ENCODE measurements around the gene ZFP91.
A peak's percentile ranks its signal among the peaks of the same experiment; 100 is the strongest.

ZFP91 gene

GRCh38 chr11:58636587-58636986 lies 57.7 kb downstream of the ZFP91 start:
- no peak for DNase-seq

DNA sequence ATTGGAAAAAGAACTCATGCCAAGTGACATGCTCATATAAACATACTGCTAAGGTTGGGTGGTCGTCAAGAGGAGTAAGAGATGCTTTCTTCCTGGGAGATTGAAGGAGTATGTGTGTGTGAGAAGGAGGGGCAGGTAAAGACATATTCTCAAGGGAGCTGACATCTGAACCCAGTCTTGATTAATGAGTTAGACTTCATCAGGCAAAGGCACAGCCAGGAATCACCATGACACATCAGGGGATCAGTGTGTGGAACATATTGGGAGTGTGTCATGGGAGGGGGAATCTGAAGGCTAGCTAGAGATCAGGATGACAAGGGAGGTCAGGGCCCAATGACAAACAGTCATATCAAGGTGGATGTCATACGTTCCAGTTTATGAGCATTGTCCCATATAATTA lies 58.5 kb downstream of the ZFP91 start:
- no peak for DNase-seq

- no peak for DNase-seq
Observed at GRCh38 chr11:58639103-58639502, 60.2 kb downstream of the ZFP91 start.

DNA sequence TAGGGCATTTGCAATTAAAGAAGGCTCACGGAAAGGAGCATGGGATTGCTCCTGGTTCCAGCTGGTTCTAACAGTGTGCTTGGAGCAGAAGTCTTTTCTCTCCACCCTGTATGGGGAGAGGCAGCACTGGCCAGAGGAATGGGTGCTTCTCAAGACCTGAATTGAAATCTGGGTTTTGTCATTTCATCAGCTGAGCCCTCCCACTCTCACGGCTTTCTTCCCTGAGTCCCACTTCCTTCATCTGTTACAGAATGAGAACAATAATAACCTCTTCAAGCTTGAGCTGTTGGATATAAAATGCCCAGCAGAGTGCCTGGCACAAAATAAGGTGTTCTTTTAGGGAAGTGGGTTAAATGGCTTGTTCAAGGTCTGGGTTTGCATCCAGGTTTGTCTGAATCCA lies 60.8 kb downstream of the ZFP91 start:
- no peak for DNase-seq

GRCh38 chr11:58640386-58641023 lies 61.6 kb downstream of the ZFP91 start:
- DNase-seq, result no peak

- DNase-seq, result no peak
Observed at GRCh38 chr11:58641341-58641740, 62.5 kb downstream of the ZFP91 start.

- no peak for DNase-seq
Observed at GRCh38 chr11:58641803-58642581, 63.1 kb downstream of the ZFP91 start.

DNA sequence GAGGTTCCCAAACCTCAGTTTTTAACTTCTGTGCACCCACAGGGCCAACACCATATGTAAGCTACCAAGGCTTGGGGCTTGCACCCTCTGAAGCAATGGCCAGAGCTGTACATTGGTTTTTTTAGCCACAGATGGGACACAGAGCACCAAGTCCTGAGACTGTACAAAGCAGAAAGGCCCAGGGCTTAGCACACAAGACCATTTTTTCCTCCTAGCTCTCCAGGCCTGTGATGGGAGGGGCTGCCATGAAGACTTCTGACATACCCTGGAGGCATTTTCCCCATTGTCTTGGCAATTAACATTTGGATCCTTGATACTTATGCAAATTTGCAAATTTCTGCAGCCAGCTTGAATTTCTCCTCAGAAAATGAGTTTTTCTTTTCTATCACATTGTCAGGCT lies 67.0 kb downstream of the ZFP91 start:
- DNase-seq, result no peak

DNA sequence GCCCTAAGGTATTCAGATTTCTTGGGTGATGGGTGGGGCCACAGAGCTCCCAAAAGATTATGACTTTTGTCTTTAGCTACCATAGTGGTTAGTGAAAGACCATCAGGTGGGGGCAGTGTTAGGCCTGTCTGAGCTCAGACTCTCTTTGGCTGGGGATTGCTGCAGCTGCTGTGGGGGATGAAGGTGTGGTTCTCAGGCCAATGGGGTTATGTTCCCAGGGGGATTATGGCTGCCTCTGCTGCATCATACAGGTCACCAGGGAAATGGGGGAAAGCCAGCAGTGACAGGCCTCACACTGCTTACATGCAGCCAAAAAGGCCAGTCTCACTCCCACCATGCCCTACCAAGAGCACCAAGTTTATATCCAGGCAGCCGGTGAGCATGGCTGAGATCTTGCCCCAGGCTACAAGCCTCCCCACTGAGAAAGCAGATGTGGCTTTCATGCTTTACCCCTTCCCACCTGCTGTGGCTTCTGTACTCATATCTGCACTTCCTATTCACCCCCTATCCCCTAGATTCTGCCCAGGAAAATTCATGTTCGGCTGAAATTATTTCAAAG lies 68.4 kb downstream of the ZFP91 start:
- no peak for DNase-seq

- no peak for DNase-seq
Observed at GRCh38 chr11:58647866-58648265, 69.0 kb downstream of the ZFP91 start.

DNA sequence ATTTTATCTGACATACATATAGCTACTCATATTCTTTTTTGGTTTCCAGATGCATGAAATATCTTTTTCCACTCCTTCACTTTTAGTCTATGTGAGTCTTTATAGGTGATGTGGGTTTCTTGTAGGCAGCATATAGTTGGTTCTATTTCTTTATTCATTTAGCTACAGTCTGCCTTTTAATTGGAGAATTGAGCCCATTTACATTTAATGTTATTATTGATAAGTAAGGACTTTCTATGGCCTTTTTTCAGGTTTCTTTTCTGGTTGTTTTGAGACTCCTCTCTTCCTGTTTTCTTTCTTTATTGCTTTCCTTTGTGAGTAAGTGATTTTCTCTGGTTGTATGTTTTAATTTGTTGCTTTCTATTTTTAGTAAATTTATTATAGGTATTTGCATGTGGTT lies 70.8 kb downstream of the ZFP91 start:
- DNase-seq, result no peak

DNA sequence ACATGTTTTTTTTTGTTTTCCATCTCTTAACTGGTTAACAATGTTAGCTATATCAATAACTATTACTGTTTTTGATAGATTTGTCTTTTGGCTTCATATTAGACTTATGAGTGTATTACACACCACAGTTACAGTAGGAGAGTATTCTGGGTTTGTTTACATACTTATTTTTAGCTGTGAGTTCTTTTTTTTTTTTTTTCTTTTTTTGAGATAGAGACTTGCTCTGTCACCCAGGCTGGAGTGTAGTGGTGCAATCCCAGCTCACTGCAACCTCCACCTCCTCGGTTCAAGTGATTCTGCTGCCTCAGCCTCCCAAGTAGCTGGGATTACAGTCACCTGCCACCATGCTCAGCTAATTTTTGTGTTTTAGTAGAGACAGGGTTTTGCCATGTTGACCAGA lies 71.6 kb downstream of the ZFP91 start:
- no peak for DNase-seq

- DNase-seq, result no peak
Observed at GRCh38 chr11:58652726-58653280, 73.9 kb downstream of the ZFP91 start.

DNA sequence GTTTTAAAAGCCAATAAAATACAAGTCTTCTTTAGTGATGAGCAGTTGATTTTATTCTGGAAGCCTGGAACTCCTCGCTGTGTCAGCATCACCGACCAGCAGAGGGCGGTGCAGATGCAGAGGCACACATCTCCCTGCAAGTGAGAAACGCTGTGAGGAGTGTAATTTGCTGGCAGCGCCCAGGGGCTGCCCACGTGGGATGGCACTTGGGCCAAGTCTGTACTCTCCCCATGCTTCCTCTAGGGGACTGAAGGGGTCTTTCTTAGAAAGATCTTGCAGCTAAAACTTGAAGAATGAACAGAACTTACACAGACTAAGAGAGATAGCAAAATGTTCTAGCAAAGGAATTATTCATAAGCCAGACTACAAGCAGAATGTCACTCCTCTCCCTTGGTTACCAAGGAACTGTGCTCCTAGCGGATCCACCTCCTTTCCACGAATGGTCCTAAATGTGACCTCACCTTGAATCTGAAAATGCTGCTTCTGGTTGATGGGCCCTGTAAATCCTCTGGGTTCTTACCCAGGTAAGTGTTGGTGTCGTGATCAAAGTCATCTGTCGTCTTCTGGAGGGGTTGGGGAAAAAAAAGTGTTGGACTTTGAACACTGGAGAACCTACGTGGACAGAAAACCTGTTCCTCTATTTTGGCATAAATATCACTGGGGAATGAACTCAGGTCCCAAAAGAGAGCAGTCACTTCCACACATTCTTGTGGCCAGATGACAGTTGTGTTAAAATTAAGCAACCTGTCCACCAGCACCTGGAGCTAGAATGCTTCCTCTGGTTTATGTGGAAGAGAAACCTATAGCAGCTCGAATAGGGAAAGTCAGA lies 75.4 kb downstream of the ZFP91 start:
- peak; percentile 53 for DNase-seq

DNA sequence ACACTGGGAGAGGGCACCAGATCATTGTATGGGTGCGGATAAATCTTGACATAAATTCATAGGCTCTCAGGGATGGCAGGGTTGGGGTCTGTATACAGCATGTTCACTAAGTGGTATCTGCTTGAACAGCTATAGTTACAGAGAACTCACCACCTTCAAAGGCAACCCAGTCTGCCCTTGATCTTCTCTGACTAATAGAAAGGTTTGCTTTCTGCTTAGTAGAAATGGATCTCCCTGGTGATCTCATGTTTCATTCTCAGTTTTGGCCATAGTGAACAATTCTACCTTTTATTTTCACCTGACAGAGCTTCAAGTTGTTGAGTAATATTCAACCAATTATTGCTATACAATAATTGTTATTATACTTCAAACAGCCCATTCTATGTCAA lies 76.0 kb downstream of the ZFP91 start:
- DNase-seq, result no peak

- DNase-seq, result no peak
Observed at GRCh38 chr11:58656348-58656747, 77.5 kb downstream of the ZFP91 start.

GRCh38 chr11:58658623-58659022 lies 79.8 kb downstream of the ZFP91 start:
- DNase-seq, result no peak

DNA sequence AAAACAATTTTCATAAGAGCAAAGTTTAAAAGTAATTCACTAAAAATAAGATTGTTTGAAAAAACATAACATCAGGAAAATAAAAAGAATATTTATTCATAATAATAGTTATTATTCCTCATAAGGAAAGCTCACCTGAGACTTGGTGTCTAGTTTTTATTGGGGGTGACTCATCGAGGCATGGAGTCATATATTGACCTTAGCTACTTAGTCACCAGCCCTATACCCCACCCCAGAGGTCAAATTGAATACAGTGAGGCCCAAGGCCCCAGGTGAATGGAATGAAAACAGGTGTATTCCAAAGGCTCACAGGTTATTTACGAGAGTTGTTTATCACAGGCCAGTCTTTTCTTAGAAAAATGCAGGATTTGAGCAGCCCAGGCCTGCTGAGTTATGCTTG lies 80.5 kb downstream of the ZFP91 start:
- DNase-seq, result no peak

DNA sequence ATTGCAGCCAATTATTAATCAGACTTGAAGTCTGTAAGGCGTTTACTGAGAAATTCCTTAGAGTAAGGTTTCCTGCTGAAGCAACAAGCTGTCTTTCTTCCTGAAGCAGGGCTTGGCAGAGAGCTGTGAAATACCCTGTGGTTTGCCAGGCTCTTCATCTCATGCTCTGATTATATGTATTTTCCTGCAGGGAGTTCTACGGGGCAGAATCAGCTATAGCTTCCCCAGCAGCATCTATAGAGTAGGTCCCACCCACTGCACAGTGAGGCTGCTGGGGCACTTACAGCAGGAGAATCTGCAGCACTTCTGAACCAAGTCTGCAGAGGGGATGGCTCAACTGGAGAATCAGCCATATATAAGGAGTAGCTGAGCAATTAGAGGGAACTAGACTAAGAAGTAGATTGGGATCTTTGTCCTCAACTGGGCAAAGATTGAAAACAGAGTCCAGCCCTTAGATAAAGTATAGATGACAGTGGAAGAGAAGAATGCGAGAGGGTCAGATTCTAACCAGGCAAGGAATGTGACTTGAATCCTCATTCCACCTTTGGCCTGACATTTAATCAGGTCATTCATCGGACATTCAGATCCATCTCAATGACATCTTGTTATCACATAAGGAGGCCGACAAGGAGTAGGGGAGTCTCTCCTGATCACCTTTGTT lies 81.2 kb downstream of the ZFP91 start:
- DNase-seq, result no peak
